MM.1S (cell line): Measurements from ENCODE around the gene CPEB4.

Source experiments
- CTCF ChIP-seq: fragments of 300-600 bp; sonication (generic); IDR thresholded peaks from 2 replicates; pipeline ENCODE4 v1.5.1; 2016; ENCODE audit warnings: antibody characterized with exemption, low read length, mixed read lengths
- EZH2phosphoT487 ChIP-seq: fragments of 300-600 bp; sonication (generic); IDR thresholded peaks from 2 replicates; pipeline ENCODE4 v1.6.1; 2018; ENCODE audit warnings: antibody characterized with exemption, low read length

- TF ChIP-seq EZH2phosphoT487: no peak
- TF ChIP-seq CTCF: no peak
Measured at GRCh38 chr5:173964506-173964905, 76.4 kb downstream of the CPEB4 start.
